HepG2 (cell line): Measurements from ENCODE around the gene KLHL8. TPM values are rescaled to one million over a fixed set of nuclear protein-coding genes. Genes with fewer than 3 reads are reported as not detected.

Source experiments
- ARID4A ChIP-seq: sonication (generic); formaldehyde crosslinking; IDR thresholded peaks from 2 replicates; pipeline ENCODE4 v1.5.0; 2020; ENCODE audit warnings: mild to moderate bottlenecking, missing genetic modification reagents, borderline replicate concordance
- CCDC6 ChIP-seq: sonication (generic); formaldehyde crosslinking; IDR thresholded peaks from 2 replicates; pipeline ENCODE4 v1.8.1; 2022; ENCODE audit warnings: mild to moderate bottlenecking, missing genetic modification reagents, moderate library complexity
- DMAP1 ChIP-seq: IDR thresholded peaks from 2 replicates; pipeline ENCODE4 v1.6.1; 2016
- GATAD1 ChIP-seq: IDR thresholded peaks from 2 replicates; pipeline ENCODE4 v1.6.1; 2016; ENCODE audit warnings: missing genetic modification reagents, missing compliant biosample characterization
- HMGA1 ChIP-seq: sonication (generic); formaldehyde crosslinking; conservative IDR thresholded peaks from 2 replicates; pipeline ENCODE4 v1.4.0; 2020; ENCODE audit warnings: missing genetic modification reagents
- HNRNPUL1 ChIP-seq: fragments of 200-400 bp; formaldehyde crosslinking; IDR thresholded peaks from 2 replicates; pipeline ENCODE4 v1.6.1; 2017; ENCODE audit warnings: low read depth, mild to moderate bottlenecking, low read length, moderate library complexity
- HOXA5 ChIP-seq: sonication (generic); formaldehyde crosslinking; IDR thresholded peaks from 2 replicates; pipeline ENCODE4 v1.4.0; 2020; ENCODE audit warnings: missing genetic modification reagents
- MTA3 ChIP-seq: sonication (generic); formaldehyde crosslinking; IDR thresholded peaks from 2 replicates; pipeline ENCODE4 v1.4.0; 2020; ENCODE audit warnings: missing genetic modification reagents
- MTF1 ChIP-seq: sonication (generic); formaldehyde crosslinking; IDR thresholded peaks from 2 replicates; pipeline ENCODE4 v1.5.0; 2020; ENCODE audit warnings: missing genetic modification reagents
- PHF20 ChIP-seq: sonication (generic); formaldehyde crosslinking; IDR thresholded peaks from 2 replicates; pipeline ENCODE4 v1.5.0; 2020; ENCODE audit warnings: mild to moderate bottlenecking, missing genetic modification reagents
- RBM22 ChIP-seq: fragments of 200-400 bp; formaldehyde crosslinking; optimal IDR thresholded peaks from 2 replicates; pipeline ENCODE3; 2017; ENCODE audit warnings: mild to moderate bottlenecking, low read length, moderate library complexity
- RNF2 ChIP-seq: fragments of 450-650 bp; conservative IDR thresholded peaks from 2 replicates; pipeline ENCODE4 v1.6.1; 2016; ENCODE audit warnings: low read depth
- SP1 ChIP-seq, 2 experiments: fragments of 450-650 bp in 1 of 2; sonication (generic) in 1 of 2; formaldehyde crosslinking in 1 of 2; IDR thresholded peaks; 2 replicates each; pipeline versions ENCODE4 v1.4.0 to v1.6.1; 2016 to 2020; ENCODE audit warnings: missing genetic modification reagents in 1 of 2
- TGIF2 ChIP-seq: IDR thresholded peaks from 2 replicates; pipeline ENCODE4 v1.6.1; 2016; ENCODE audit warnings: control low read depth, missing compliant biosample characterization
- XRCC5 ChIP-seq: fragments of 200-400 bp; formaldehyde crosslinking; optimal IDR thresholded peaks from 2 replicates; pipeline ENCODE3; 2017; ENCODE audit warnings: mild to moderate bottlenecking, low read length
- ZBTB7A ChIP-seq: sonication (generic); formaldehyde crosslinking; IDR thresholded peaks from 2 replicates; pipeline ENCODE4 v1.8.0; 2022; ENCODE audit warnings: mild to moderate bottlenecking, missing genetic modification reagents
- ZNF383 ChIP-seq: sonication (generic); formaldehyde crosslinking; IDR thresholded peaks from 2 replicates; pipeline ENCODE4 v1.4.0; 2020; ENCODE audit warnings: missing genetic modification reagents, mild to moderate bottlenecking, borderline replicate concordance
- ZNF777 ChIP-seq: sonication (generic); formaldehyde crosslinking; IDR thresholded peaks from 2 replicates; pipeline ENCODE4 v1.4.0; 2020; ENCODE audit warnings: missing genetic modification reagents
- ZNF792 ChIP-seq: IDR thresholded peaks from 2 replicates; pipeline ENCODE4 v1.6.1; 2016
- polyA plus RNA-seq, 8 experiments: library from polyadenylated mRNA; depleted of rRNA in 3 of 8; stranded (reverse) in 7 of 8; unstranded in 1 of 8; fragments of >200 nt; fragmentation: Illumina TruSeq in 4 of 8; extraction: Trizol in 4 of 8; gene quantifications; 2 replicates each; pipeline versions ENCODE4 v1.2.1 to v1.2.3, GENCODE V29; 2011 to 2016; ENCODE audit warnings: low read depth in 4 of 8, missing spikeins in 1 of 8, mixed read lengths in 1 of 8; ENCODE audit not compliant: insufficient read depth in 1 of 8
- total RNA-seq, 5 experiments: library from RNA; depleted of rRNA; stranded (reverse); fragments of >200 nt; fragmentation: Illumina TruSeq; extraction: Trizol; gene quantifications; 2 replicates each; pipeline ENCODE4 v1.2.3, GENCODE V29; 2016; ENCODE audit warnings: low read depth in 1 of 5
- TF ChIP-seq, protein P1 (sequence below): sonication (generic); formaldehyde crosslinking; conservative IDR thresholded peaks from 2 replicates; pipeline ENCODE4 v1.4.0; 2020; ENCODE audit warnings: mild to moderate bottlenecking, missing genetic modification reagents, moderate library complexity
- TF ChIP-seq, protein P2 (sequence below): sonication (generic); formaldehyde crosslinking; IDR thresholded peaks from 2 replicates; pipeline ENCODE4 v1.5.1; 2020; ENCODE audit warnings: mild to moderate bottlenecking, missing genetic modification reagents

The KLHL8 gene
- total and polyA plus RNA-seq, 2 of the 13 experiments (the other 11 are each of a cell fraction or from before 2014, with no cell fraction given) = 2.8 to 11.7 TPM

DNA sequence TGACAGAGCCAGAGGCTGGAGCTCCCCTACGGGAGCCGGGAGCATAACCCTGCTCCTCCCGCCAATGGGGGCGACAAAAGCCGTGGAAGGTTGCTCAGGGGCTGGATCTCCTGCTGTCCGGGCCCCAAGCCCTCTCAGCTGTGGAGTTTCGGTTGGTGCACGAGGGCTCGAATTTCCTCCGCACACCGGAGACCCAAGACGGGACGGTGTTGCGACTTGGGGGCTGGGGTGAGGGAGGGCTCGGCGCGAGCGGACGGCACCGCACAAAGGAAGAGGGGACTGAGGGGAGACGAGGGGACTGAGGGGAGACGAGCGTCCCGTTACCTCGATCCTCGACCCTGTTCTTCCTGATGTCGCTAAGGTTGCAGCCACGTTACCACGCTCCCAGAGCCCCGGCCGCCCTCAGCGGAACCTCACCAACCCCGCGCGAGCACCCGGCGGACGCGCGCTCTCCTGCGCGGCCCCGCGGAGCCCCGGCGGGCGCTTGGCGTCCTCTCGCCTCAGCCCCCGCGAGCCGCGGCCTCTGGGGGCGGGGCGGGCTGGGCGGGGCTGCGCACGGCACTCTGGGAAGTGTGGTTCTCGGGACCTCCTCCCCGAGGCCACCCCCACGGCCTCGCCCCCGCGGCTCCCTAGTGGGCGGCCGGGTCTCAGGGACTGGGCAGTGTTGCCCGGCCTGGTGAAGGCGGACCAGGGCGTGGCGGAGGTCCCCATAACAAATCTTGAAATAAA is at the start of gene KLHL8 (continued):
- no peak for TF ChIP-seq GATAD1
- TF ChIP-seq SP1 (IDR thresholded peaks at IDR 0.05) = no peak
- peak; percentile 88 for TF ChIP-seq SP1 (CRISPR knock-in tag; IDR thresholded peaks at IDR 0.05)
- TF ChIP-seq RBM22 = peak; percentile 18
- no peak for TF ChIP-seq ZNF383 (CRISPR knock-in tag)
- TF ChIP-seq HNRNPUL1 = no peak
- no peak for TF ChIP-seq DMAP1 (CRISPR knock-in tag)
- peak; percentile 90 for TF ChIP-seq ARID4A (CRISPR knock-in tag)
- TF ChIP-seq, protein P1, sequence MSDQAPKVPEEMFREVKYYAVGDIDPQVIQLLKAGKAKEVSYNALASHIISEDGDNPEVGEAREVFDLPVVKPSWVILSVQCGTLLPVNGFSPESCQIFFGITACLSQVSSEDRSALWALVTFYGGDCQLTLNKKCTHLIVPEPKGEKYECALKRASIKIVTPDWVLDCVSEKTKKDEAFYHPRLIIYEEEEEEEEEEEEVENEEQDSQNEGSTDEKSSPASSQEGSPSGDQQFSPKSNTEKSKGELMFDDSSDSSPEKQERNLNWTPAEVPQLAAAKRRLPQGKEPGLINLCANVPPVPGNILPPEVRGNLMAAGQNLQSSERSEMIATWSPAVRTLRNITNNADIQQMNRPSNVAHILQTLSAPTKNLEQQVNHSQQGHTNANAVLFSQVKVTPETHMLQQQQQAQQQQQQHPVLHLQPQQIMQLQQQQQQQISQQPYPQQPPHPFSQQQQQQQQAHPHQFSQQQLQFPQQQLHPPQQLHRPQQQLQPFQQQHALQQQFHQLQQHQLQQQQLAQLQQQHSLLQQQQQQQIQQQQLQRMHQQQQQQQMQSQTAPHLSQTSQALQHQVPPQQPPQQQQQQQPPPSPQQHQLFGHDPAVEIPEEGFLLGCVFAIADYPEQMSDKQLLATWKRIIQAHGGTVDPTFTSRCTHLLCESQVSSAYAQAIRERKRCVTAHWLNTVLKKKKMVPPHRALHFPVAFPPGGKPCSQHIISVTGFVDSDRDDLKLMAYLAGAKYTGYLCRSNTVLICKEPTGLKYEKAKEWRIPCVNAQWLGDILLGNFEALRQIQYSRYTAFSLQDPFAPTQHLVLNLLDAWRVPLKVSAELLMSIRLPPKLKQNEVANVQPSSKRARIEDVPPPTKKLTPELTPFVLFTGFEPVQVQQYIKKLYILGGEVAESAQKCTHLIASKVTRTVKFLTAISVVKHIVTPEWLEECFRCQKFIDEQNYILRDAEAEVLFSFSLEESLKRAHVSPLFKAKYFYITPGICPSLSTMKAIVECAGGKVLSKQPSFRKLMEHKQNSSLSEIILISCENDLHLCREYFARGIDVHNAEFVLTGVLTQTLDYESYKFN = 0 out of 2 replicates have a peak, but pooled peaks have one; percentile 23
- TF ChIP-seq HOXA5 (CRISPR knock-in tag) = no peak
- TF ChIP-seq MTA3 (CRISPR knock-in tag) = no peak
- peak; percentile 50; the same call in 1 of the 2 replicates for TF ChIP-seq PHF20 (CRISPR knock-in tag)
- TF ChIP-seq ZNF777 (CRISPR knock-in tag) = peak; percentile 80
- TF ChIP-seq ZNF792 (CRISPR knock-in tag) = no peak
- TF ChIP-seq HMGA1 (CRISPR knock-in tag) = no peak
- TF ChIP-seq ZBTB7A (CRISPR knock-in tag) = no peak; the same call in 1 of the 2 replicates
- TF ChIP-seq CCDC6 (CRISPR knock-in tag) = peak; percentile 90
- TF ChIP-seq TGIF2 (CRISPR knock-in tag) = no peak
- peak; percentile 50; the same call in 1 of the 2 replicates for TF ChIP-seq RNF2
- TF ChIP-seq, protein P2, sequence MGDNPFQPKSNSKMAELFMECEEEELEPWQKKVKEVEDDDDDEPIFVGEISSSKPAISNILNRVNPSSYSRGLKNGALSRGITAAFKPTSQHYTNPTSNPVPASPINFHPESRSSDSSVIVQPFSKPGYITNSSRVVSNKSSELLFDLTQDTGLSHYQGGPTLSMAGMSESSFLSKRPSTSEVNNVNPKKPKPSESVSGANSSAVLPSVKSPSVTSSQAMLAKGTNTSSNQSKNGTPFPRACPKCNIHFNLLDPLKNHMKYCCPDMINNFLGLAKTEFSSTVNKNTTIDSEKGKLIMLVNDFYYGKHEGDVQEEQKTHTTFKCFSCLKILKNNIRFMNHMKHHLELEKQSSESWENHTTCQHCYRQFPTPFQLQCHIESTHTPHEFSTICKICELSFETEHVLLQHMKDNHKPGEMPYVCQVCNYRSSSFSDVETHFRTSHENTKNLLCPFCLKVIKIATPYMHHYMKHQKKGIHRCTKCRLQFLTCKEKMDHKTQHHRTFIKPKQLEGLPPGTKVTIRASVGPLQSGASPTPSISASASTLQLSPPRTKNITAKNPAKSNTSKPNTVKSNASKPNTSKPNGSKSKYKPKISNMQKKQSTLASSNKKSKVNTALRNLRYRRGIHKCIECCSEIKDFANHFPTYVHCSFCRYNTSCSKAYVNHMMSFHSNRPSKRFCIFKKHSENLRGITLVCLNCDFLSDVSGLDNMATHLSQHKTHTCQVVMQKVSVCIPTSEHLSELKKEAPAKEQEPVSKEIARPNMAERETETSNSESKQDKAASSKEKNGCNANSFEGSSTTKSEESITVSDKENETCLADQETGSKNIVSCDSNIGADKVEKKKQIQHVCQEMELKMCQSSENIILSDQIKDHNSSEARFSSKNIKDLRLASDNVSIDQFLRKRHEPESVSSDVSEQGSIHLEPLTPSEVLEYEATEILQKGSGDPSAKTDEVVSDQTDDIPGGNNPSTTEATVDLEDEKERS (CRISPR knock-in tag) = 0 out of 2 replicates have a peak, but pooled peaks have one; percentile 47
- TF ChIP-seq XRCC5 = peak; percentile 53
- TF ChIP-seq MTF1 (CRISPR knock-in tag) = no peak
